Endothelial cell of umbilical vein (primary cell): ENCODE results near the gene PPP1R7. TPM values are rescaled to one million over a fixed set of nuclear protein-coding genes. Genes with fewer than 3 reads are reported as not detected.

Experiments
- BruUV-seq: library from RNA; stranded (reverse); fragments of 400-500 nt; replicated peaks from 2 replicates; lab custom pipeline; 2021; lab: Mats Ljungman, UMichigan
- CTCF ChIA-PET: fragments of 300-600, 350-600 bp; sonication (Branson Sonifier 250); formaldehyde crosslinking; loops from one replicate; lab custom pipeline; 2021; ENCODE audit warnings: antibody characterized with exemption, inconsistent platforms; lab: Charles Lee
- POLR2A ChIA-PET: fragments of 300-600, 350-600 bp; sonication (Branson Sonifier 250); formaldehyde crosslinking; loops from one replicate; lab custom pipeline; 2021; ENCODE audit warnings: antibody characterized with exemption, inconsistent platforms; lab: Charles Lee
- DNase-seq: peaks from one replicate; pipeline ENCODE4 v3.0.0-alpha.2; 2011; ENCODE audit warnings: low read depth, low spot score
- FAIRE-seq: peaks from 2 replicates; lab custom pipeline; 2011; peaks lifted over from hg19 to GRCh38; lab: Jason Lieb, UNC
- H2AFZ ChIP-seq: 2 replicates; pipeline ENCODE4 v1.6.0; 2012; ENCODE audit warnings: low read depth, low read length, control low read depth, inconsistent platforms
- H3K27ac ChIP-seq: 2 replicates; pipeline ENCODE4 v1.5.1; 2011; ENCODE audit warnings: low read depth, mild to moderate bottlenecking, control low read depth, low read length, moderate library complexity; ENCODE audit not compliant: insufficient read depth
- H3K27me3 ChIP-seq, 2 experiments: 2 replicates each; pipeline versions ENCODE4 v1.6.0 to v1.6.1; 2011; ENCODE audit warnings: low read length in 2 of 2, mixed read lengths in 1 of 2; ENCODE audit not compliant: control insufficient read depth in 2 of 2, insufficient read depth in 2 of 2
- H3K36me3 ChIP-seq, 2 experiments: 2 replicates in 1 of 2; 3 replicates in 1 of 2; pipeline ENCODE4 v1.5.1; 2011; ENCODE audit warnings: low read length in 2 of 2, mild to moderate bottlenecking in 1 of 2, moderate library complexity in 1 of 2; ENCODE audit not compliant: control insufficient read depth in 2 of 2, insufficient read depth in 2 of 2; ENCODE audit errors: extremely low read depth in 1 of 2
- H3K4me1 ChIP-seq: 3 replicates; pipeline ENCODE4 v1.5.1; 2011; ENCODE audit warnings: mild to moderate bottlenecking, low read length; ENCODE audit not compliant: control insufficient read depth, insufficient read depth; ENCODE audit errors: extremely low read depth
- H3K4me2 ChIP-seq: 2 replicates; pipeline ENCODE4 v1.6.1; 2011; ENCODE audit warnings: low read length, control low read depth, mixed read lengths; ENCODE audit not compliant: insufficient read depth
- H3K4me3 ChIP-seq, 3 experiments: fragments of 200-600 bp in 1 of 3; sonication (generic), shearing (Covaris generic) in 1 of 3; replicated peaks in 1 of 3; 2 replicates each; pipeline ENCODE4 v1.5.1; 2011 to 2016; ENCODE audit warnings: control low read depth in 3 of 3, low read length in 3 of 3, mild to moderate bottlenecking in 2 of 3, inconsistent platforms in 1 of 3, low read depth in 1 of 3, moderate library complexity in 1 of 3; ENCODE audit not compliant: insufficient read depth in 1 of 3
- H3K79me2 ChIP-seq: 2 replicates; pipeline ENCODE4 v1.6.0; 2012; ENCODE audit warnings: low read length, inconsistent platforms; ENCODE audit not compliant: control insufficient read depth, insufficient read depth
- H3K9ac ChIP-seq: replicated peaks from 2 replicates; pipeline ENCODE3; 2011; ENCODE audit warnings: low read length, control low read depth; ENCODE audit not compliant: insufficient read depth; ENCODE audit errors: extremely low read depth
- H3K9me1 ChIP-seq: replicated peaks from 3 replicates; pipeline ENCODE4 v1.6.0; 2011; ENCODE audit warnings: mild to moderate bottlenecking, low read length; ENCODE audit not compliant: control insufficient read depth, insufficient read depth; ENCODE audit errors: extremely low read depth
- H3K9me3 ChIP-seq: replicated peaks from 2 replicates; pipeline ENCODE4 v1.5.1; 2012; ENCODE audit warnings: low read length, inconsistent platforms; ENCODE audit not compliant: control insufficient read depth, insufficient read depth
- H4K20me1 ChIP-seq: replicated peaks from 2 replicates; pipeline ENCODE3; 2011; ENCODE audit warnings: mild to moderate bottlenecking, low read length; ENCODE audit not compliant: control insufficient read depth, insufficient read depth; ENCODE audit errors: extremely low read depth
- CTCF ChIP-seq, 2 donors: IDR thresholded peaks; 1 replicate in 1 of 2; 2 replicates in 1 of 2; pipeline ENCODE4 v1.5.1; 2011; ENCODE audit warnings: low read length in 2 of 2, mild to moderate bottlenecking in 2 of 2, moderate library complexity in 2 of 2, control low read depth in 1 of 2, inconsistent platforms in 1 of 2, low read depth in 1 of 2; ENCODE audit not compliant: insufficient read depth in 1 of 2; ENCODE audit errors: extremely low read depth in 1 of 2
- EZH2 ChIP-seq: IDR thresholded peaks from 2 replicates; pipeline ENCODE4 v1.6.1; 2012; ENCODE audit warnings: borderline replicate concordance, low read depth, mild to moderate bottlenecking, moderate library complexity, low read length, inconsistent platforms; ENCODE audit not compliant: severe bottlenecking
- FOS ChIP-seq: IDR thresholded peaks from 2 replicates; pipeline ENCODE4 v1.6.1; 2011; ENCODE audit warnings: mild to moderate bottlenecking, low read length, moderate library complexity, borderline replicate concordance; ENCODE audit not compliant: insufficient read depth
- GATA2 ChIP-seq: IDR thresholded peaks from 2 replicates; pipeline ENCODE4 v1.7.0; 2011; ENCODE audit warnings: low read depth, mild to moderate bottlenecking, moderate library complexity, mixed read lengths, low read length; ENCODE audit not compliant: insufficient read length, insufficient read depth
- JUN ChIP-seq: IDR thresholded peaks from 2 replicates; pipeline ENCODE4 v1.6.1; 2011; ENCODE audit warnings: borderline replicate concordance, low read depth; ENCODE audit not compliant: insufficient read length, insufficient read depth
- MYC ChIP-seq: IDR thresholded peaks from one replicate; pipeline ENCODE4 v1.6.1; 2011; ENCODE audit warnings: mild to moderate bottlenecking, low read depth, low read length
- POLR2A ChIP-seq: IDR thresholded peaks from 2 replicates; pipeline ENCODE4 v1.6.1; 2012; ENCODE audit warnings: low read depth, mild to moderate bottlenecking, control low read depth, low read length
- POLR2AphosphoS5 ChIP-seq: IDR thresholded peaks from 2 replicates; pipeline ENCODE4 v1.6.1; 2012; ENCODE audit warnings: low read depth, mild to moderate bottlenecking, control low read depth, low read length, moderate library complexity; ENCODE audit not compliant: insufficient read depth
- dilution Hi-C: fragments of 300-500 bp; cut with MboI; formaldehyde crosslinking; loops from one replicate; pipeline ENCODE4 v1.15.0; 2019; ENCODE audit warnings: low sequenced_read_pairs; ENCODE audit not compliant: extremely low pct_ligation_motif_present
- intact Hi-C: fragments of 100-400 bp; cut with micrococcal nuclease; formaldehyde crosslinking; loops from one replicate; pipeline ENCODE4 v1.10.0; 2022
- polyA plus RNA-seq, 4 experiments: library from polyadenylated mRNA; depleted of rRNA in 3 of 4; stranded (reverse) in 3 of 4; unstranded in 1 of 4; fragments of >200 nt; gene quantifications; 2 replicates each; pipeline versions ENCODE4 v1.2.1 to v1.2.3, GENCODE V29; 2011 to 2012; ENCODE audit warnings: missing spikeins in 1 of 4
- total RNA-seq: library from RNA; stranded (reverse); gene quantifications from 2 replicates; pipeline ENCODE4 v1.2.3, GENCODE V29; 2021
- TF ChIP-seq, protein P1 (sequence below): IDR thresholded peaks from 2 replicates; pipeline ENCODE4 v1.6.1; 2011; ENCODE audit not compliant: insufficient read depth, insufficient read length

Gene PPP1R7
- total and polyA plus RNA-seq, 2 donors (not counting 3 experiments of a cell fraction or from before 2014, with no cell fraction given) = 30.3 to 60.8 TPM

GRCh38 chr2:241178961-241179360, 28.7 kb downstream of the PPP1R7 start:
- peaks cover 4 to 7% of the 10 kb centered on the region in 2 experiments for H3K36me3 ChIP-seq
- H3K4me3 ChIP-seq = no peak overlapping the region
- dilution Hi-C loops = no loop called here
- no peak overlapping the region for H3K27ac ChIP-seq
- H2AFZ ChIP-seq = no peak overlapping the region
- H3K4me1 ChIP-seq = no peaks in the 10 kb centered on the region
- FAIRE-seq (no peak), DNase-seq (no peak)
- CTCF ChIA-PET = no interaction called here
- no peaks in the 10 kb centered on the region for H3K9me3 ChIP-seq
- H3K79me2 ChIP-seq = no peaks in the 10 kb centered on the region
- no TSS peak for BruUV-seq
- no peak overlapping the region for H3K9ac ChIP-seq
- no peaks in the 10 kb centered on the region for H4K20me1 ChIP-seq
- intact Hi-C loops = no loop called here
- no peak overlapping the region for H3K4me2 ChIP-seq
- no peaks in the 10 kb centered on the region for H3K27me3 ChIP-seq
- POLR2A ChIA-PET = no interaction called here
- H3K9me1 ChIP-seq = no peaks in the 10 kb centered on the region
- no peak for TF ChIP-seq JUN
- no peak for TF ChIP-seq GATA2
- TF ChIP-seq FOS = no peak
- no peak for TF ChIP-seq CTCF (IDR thresholded peaks at IDR 0.05; ENCODE audit: extremely low read depth in 1 of 2, insufficient read depth in 1 of 2, low read depth in 1 of 2, low read length in 2 of 2)
- no peak for TF ChIP-seq EZH2
- TF ChIP-seq, protein P1, sequence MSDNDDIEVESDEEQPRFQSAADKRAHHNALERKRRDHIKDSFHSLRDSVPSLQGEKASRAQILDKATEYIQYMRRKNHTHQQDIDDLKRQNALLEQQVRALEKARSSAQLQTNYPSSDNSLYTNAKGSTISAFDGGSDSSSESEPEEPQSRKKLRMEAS = no peak
- TF ChIP-seq POLR2A = no peak
- TF ChIP-seq MYC = no peak
- no peak for TF ChIP-seq POLR2AphosphoS5
